ENCODE results near the gene GLS. TPM values are rescaled to one million over a fixed set of nuclear protein-coding genes. Genes with fewer than 3 reads are reported as not detected.
A peak's percentile ranks its signal among the peaks of the same experiment; 100 is the strongest.
"Not testable (repeated sequence)": the region's sequence is repeated elsewhere in the genome, so short reads cannot be mapped to it uniquely, and the experiment has no call there.

The GLS gene
- 187 TPM for total RNA-seq

DNA sequence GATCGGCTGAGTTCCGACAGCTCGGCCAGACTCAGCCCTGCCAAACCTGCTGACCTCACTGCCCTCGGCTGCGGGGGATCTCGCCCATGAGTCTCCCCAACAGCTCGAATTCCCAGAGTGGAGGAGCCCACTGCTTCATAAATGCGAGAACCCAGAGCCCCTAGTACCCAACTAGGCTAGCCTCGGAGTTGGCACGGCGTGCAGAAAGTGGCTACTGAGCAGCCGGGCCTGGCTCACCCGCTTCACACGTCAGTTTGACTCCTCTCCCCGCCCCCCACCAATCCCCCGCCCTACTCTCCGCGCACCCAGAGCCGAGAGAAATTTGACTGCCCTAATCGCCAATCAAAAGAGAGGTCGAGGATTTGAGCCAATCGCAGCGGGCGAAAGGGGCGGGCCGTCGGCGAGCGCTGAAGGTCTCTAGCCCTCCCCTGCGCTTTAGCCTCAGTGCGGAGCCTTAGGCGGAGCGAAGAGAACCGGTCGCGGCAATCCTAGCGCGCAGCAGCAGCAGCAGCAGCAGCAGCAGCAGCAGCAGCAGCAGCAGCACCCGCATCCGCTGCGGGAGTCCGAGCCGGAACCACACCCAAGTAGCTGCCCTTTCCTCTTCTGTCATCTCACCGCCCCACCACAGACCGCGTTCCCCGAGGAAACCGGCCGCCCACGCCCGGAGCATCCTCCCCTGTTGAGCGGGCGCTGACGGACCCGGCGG is at the start of gene GLS:
Gene GLS, plus strand, starts transcription at position 444 of the 706 bp plus-strand sequence. CDS start 264 bp downstream, outside the sequence.
- peak; percentile 97 for DNase-seq

DNA sequence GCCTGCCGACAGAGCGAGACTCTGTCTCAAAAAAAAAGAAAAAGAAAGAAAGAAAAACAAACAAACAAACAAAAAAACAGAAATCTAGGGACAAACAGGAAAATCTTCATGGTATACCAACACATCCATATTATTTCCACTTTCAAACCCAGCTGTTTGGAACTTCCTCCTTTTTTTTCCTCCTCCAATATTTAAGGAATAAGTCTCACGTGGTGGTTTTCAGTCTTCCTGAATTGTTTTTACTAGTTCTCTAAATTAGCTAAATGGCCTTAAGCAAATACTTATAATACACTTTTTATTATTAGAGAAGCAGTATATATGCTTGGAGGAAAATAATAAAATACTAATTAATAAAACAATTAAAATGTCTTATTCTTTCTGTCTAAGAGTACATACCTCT is 48.7 kb upstream of the GLS start:
- DNase-seq = no peak

GRCh38 chr2:190834890-190835208 is 45.8 kb upstream of the GLS start:
- DNase-seq = no peak

GRCh38 chr2:190835303-190835930 is 45.2 kb upstream of the GLS start:
- DNase-seq = no peak

GRCh38 chr2:190836767-190837166 is 43.9 kb upstream of the GLS start:
- no peak for DNase-seq

GRCh38 chr2:190837420-190837819 is 43.2 kb upstream of the GLS start:
- DNase-seq = no peak

- no peak for DNase-seq
These were observed 42.7 kb upstream of the GLS start for GRCh38 chr2:190837952-190838361.

- DNase-seq = no peak
These were observed 42.1 kb upstream of the GLS start for GRCh38 chr2:190838492-190838910.

DNA sequence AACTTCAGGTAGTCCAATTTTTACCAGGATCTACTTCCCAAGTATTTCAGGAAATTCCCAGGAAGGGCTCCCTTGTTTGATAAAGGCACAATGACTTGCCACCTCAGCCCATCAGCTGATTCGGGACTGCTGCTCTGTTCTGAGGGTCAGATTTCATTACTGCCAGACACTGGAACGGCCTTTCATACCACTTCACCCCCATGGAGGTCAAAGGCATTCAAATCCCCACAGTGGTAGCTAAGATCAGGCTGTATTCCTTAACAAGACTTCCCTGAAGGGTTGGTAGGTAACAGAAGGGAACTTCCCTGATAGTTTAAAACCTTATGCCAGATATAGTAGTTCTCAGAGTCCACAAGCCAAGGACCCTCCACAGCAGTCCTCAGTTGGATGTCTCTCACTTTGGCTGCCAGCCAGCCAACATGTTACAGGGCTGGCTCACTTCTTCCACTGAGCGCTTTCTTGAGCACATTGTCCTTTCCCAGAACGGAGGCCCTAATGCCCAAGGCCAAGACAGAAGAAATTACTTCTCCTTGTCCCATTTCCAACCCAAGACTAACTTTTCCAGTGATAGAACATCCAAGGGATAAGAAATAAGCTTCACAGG is 40.0 kb upstream of the GLS start:
- no peak for DNase-seq

- no peak for DNase-seq
These were observed 38.7 kb upstream of the GLS start for GRCh38 chr2:190841707-190842505.

DNA sequence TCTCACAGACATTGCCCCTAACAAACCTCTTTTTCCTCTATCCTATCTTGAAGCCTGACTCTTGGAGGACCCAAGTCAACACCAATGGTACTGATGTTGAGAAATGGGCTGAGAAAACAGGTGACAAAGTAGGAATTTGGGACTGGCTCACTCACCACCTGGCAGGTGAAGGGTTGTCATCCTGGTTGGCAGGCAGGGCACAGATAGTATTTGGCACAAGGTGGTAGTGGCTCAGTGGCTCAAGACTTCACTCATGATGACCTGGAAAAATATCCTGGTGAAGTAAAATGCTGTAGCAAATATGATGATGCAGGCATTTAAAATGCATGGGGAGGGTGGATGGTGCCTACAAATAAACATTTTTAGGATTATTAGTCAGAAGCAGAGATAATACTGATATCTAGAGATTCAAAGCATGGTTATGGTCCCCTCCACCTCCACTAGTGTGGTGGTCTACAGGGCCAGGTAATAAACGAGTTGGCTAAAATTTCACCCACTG is 38.0 kb upstream of the GLS start:
- no peak for DNase-seq

DNA sequence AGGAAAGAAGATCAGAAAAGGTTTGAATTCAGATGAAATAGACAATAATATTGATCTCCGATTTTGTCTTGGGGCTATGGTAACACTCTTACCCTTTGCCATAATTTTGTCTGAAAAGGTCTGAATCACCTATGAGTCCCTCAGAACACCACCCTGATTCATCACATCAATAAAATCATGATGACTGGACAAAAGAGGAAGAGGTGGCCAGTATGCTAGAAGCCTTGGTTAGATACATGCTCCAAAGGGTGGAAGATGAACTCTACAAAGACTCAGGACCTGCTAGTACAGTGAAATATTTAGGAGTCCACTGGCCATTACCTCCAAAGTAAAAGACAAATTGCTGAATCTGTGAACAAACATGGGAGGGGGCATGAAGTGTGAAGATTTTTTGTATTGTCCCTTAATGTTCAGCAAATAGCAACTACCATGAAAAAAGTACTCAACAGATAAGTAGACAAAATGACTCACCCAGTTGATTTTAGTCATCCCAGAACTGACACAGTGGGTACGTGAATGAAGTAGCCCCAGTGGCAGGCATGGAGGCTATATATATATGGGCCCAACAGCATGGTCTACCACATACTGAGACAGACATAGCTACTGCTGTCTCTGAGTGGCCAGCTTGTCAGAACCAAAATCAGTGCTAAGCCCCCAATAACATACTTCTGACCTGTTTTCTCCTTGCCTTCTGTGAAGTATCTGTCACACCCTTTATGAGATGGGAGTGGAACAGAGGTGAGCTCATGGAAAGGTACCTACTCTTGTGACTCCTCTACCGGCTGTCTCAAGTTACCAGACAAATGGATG is 36.5 kb upstream of the GLS start:
- no peak for DNase-seq

DNA sequence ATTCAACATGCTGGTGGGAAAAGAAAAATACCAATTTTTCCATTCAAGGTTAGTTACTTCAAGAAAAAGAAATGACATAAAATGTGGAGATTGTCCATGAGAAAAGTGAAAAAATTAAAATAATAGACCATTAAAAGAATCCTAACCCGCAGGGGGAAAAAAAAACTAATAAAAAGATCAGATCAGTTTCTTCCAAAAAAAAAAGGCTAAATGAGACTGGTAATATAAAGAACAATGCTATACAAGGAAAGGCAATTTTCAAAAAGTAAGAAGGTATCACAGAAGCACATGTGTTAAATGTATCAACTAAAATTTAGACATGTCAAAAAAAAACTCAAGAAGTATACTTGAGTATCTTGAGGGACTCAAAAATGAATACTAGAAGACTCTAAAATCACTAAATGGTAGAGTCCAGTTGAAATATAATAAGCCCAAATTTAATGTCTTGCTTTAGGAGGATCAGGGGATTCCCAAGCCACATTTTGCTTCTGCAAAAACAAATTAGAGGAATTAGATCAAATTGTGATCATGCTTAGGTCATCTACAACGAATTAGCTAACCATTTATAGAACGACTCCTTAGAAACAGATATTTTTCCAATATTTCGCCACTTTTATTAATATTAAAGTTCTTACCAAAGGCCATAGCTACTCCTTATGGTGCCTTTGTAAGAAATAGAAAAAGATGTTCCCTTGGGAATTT is 35.8 kb upstream of the GLS start:
- DNase-seq = no peak

DNA sequence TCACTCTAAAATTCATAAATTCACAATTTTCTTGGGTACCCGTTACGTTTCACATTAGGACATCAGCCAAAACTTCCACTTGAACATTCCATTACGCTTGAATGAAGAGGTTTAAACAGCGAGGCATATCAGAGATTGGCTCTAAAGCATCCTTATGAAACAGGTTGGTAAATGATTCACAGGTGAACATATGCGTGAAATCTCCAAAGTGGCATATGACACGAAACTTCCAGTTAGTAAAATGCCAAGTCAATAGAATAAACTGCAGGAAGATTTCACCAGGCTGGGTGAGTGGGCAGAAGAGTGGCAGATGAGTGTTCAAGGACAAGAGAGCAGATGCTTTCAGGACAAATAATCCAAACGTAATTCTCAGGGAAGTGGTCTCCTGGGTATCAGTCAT is 33.9 kb upstream of the GLS start:
- DNase-seq = no peak

- no peak for DNase-seq
These were observed 33.0 kb upstream of the GLS start for GRCh38 chr2:190847504-190848081.

GRCh38 chr2:190849774-190850173 is 30.8 kb upstream of the GLS start:
- no peak for DNase-seq

- not testable (repeated sequence) for DNase-seq
These were observed 27.6 kb upstream of the GLS start for GRCh38 chr2:190853022-190853421.

GRCh38 chr2:190853531-190854383 is 26.9 kb upstream of the GLS start:
- no peak for DNase-seq

DNA sequence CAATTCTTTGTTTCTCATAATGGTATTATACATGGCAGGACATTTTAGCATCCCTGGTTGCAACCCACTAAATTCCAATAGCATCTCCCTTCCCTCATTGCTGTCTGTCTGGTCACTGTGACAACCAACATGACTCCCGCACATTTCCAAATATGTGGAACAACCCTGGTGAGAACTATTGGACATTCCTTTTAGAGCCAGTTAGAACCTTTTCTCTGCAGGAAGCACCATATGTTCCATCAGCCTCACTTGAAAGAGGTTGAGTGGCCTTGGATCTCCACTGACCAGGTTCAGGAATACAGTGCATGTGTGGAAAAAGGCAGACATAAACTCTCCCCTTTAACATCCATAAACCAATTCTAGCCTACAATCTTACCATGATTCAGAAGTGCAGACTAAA is 25.9 kb upstream of the GLS start:
- DNase-seq = no peak

- no peak for DNase-seq
These were observed 25.4 kb upstream of the GLS start for GRCh38 chr2:190855245-190855644.

All from skin of body (tissue), 2 donors.